Iris pigment epithelial cell (primary cell): ENCODE data around the gene COL27A1.
A peak's percentile ranks its signal among the peaks of the same experiment; 100 is the strongest.

Experiments used
- DNase-seq: peaks from one replicate; pipeline ENCODE4 v3.0.0-alpha.2; 2011; ENCODE audit warnings: low read depth

Gene COL27A1

GRCh38 chr9:114155263-114155994, at the start of gene COL27A1:
TSS of gene COL27A1 (plus strand) at chr9:114155537. CDS start at chr9:114155951, 414 bp downstream.
- DNase-seq = peak; percentile 74

GRCh38 chr9:114107286-114108001, 47.9 kb upstream of the COL27A1 start:
- no peak for DNase-seq

GRCh38 chr9:114108016-114108833, 47.1 kb upstream of the COL27A1 start:
- DNase-seq = peak; percentile 72

- DNase-seq = no peak
These were observed 46.2 kb upstream of the COL27A1 start for GRCh38 chr9:114109124-114109523.

- peak; percentile 17 for DNase-seq
These were observed 45.2 kb upstream of the COL27A1 start for GRCh38 chr9:114110180-114110579.

- no peak for DNase-seq
These were observed 43.0 kb upstream of the COL27A1 start for GRCh38 chr9:114112325-114112724.

GRCh38 chr9:114112778-114113584, 42.4 kb upstream of the COL27A1 start:
- DNase-seq = peak; percentile 53

GRCh38 chr9:114114364-114114763, 41.0 kb upstream of the COL27A1 start:
- peak; percentile 21 for DNase-seq

GRCh38 chr9:114115654-114116125, 39.6 kb upstream of the COL27A1 start:
- DNase-seq = no peak

GRCh38 chr9:114116126-114116747, 39.1 kb upstream of the COL27A1 start:
- no peak for DNase-seq

GRCh38 chr9:114117614-114117995, 37.7 kb upstream of the COL27A1 start:
- DNase-seq = no peak

- no peak for DNase-seq
These were observed 37.1 kb upstream of the COL27A1 start for GRCh38 chr9:114117996-114118830.

GRCh38 chr9:114119242-114120191, 35.8 kb upstream of the COL27A1 start:
- DNase-seq = no peak

- no peak for DNase-seq
These were observed 34.9 kb upstream of the COL27A1 start for GRCh38 chr9:114120192-114121014.

- no peak for DNase-seq
These were observed 33.9 kb upstream of the COL27A1 start for GRCh38 chr9:114121227-114122135.

- DNase-seq = no peak
These were observed 33.0 kb upstream of the COL27A1 start for GRCh38 chr9:114122136-114123027.
